ENCODE measurements around the gene ETS1. TPM values are rescaled to one million over a fixed set of nuclear protein-coding genes. Genes with fewer than 3 reads are reported as not detected.

Gene ETS1
- total RNA-seq, 2 donors from 2014 or later = 19.3 to 37.6 TPM

- no peak overlapping the region for H3K9ac ChIP-seq (ENCODE audit: low read depth in 2 of 2, low read length in 2 of 2)
- no peak for TF ChIP-seq CTCF (IDR thresholded peaks at IDR 0.05)
- H3K4me3 ChIP-seq = no peak overlapping the region
- no peaks in the 10 kb centered on the region for H3K36me3 ChIP-seq
- H3K4me1 ChIP-seq = no peaks in the 10 kb centered on the region
- no peak overlapping the region for H3K27ac ChIP-seq
- no peak for DNase-seq
- no peaks in the 10 kb centered on the region for H3K9me3 ChIP-seq
- no peaks in the 10 kb centered on the region for H3K27me3 ChIP-seq
- intact Hi-C loops (cut with DNase I) = no loop called here
Observed at GRCh38 chr11:128584253-128584652, 3.1 kb downstream of the ETS1 start.

GRCh38 chr11:128582496-128583366 is 4.6 kb downstream of the ETS1 start:
- H3K9me3 ChIP-seq = no peaks in the 10 kb centered on the region
- H3K27me3 ChIP-seq = no peaks in the 10 kb centered on the region
- no peaks in the 10 kb centered on the region for H3K36me3 ChIP-seq
- H3K27ac ChIP-seq = no peak overlapping the region
- intact Hi-C loops (cut with DNase I) = no loop called here
- no peak for DNase-seq
- TF ChIP-seq CTCF (IDR thresholded peaks at IDR 0.05) = no peak
- H3K4me3 ChIP-seq = no peak overlapping the region
- no peaks in the 10 kb centered on the region for H3K4me1 ChIP-seq
- no peak overlapping the region for H3K9ac ChIP-seq (ENCODE audit: low read depth in 2 of 2, low read length in 2 of 2)

GRCh38 chr11:128581561-128582272 is 5.6 kb downstream of the ETS1 start:
- Histone ChIP-seq H3K27ac (no peak overlapping the region), H3K4me3 (no peak overlapping the region), H3K9me3 (no peaks in the 10 kb centered on the region), H3K36me3 (no peaks in the 10 kb centered on the region), H3K4me1 (no peaks in the 10 kb centered on the region), H3K27me3 (no peaks in the 10 kb centered on the region), H3K9ac (ENCODE audit: low read depth in 2 of 2, low read length in 2 of 2) (no peak overlapping the region)
- intact Hi-C loops (cut with DNase I) = no loop called here
- no peak for DNase-seq
- no peak for TF ChIP-seq CTCF (IDR thresholded peaks at IDR 0.05)

GRCh38 chr11:128580612-128581011 is 6.7 kb downstream of the ETS1 start:
- intact Hi-C loops (cut with DNase I) = no loop called here
- Histone ChIP-seq H3K9me3 (no peaks in the 10 kb centered on the region), H3K4me3 (no peak overlapping the region), H3K27me3 (no peaks in the 10 kb centered on the region), H3K4me1 (no peaks in the 10 kb centered on the region), H3K36me3 (no peaks in the 10 kb centered on the region), H3K27ac (no peak overlapping the region), H3K9ac (ENCODE audit: low read depth in 2 of 2, low read length in 2 of 2) (no peak overlapping the region)
- no peak for DNase-seq
- TF ChIP-seq CTCF (IDR thresholded peaks at IDR 0.05) = no peak

GRCh38 chr11:128579798-128580504 is 7.4 kb downstream of the ETS1 start:
- H3K4me1 ChIP-seq = no peaks in the 10 kb centered on the region
- H3K27ac ChIP-seq = no peak overlapping the region
- H3K4me3 ChIP-seq = no peak overlapping the region
- H3K9me3 ChIP-seq = no peaks in the 10 kb centered on the region
- H3K27me3 ChIP-seq = no peaks in the 10 kb centered on the region
- no peaks in the 10 kb centered on the region for H3K36me3 ChIP-seq
- H3K9ac ChIP-seq (ENCODE audit: low read depth in 2 of 2, low read length in 2 of 2) = no peak overlapping the region
- intact Hi-C loops (cut with DNase I) = no loop called here
- DNase-seq = no peak
- TF ChIP-seq CTCF (IDR thresholded peaks at IDR 0.05) = no peak

All from colonic mucosa (tissue), 4 donors.